ENCODE results near the gene IL1RN. TPM values are rescaled to one million over a fixed set of nuclear protein-coding genes. Genes with fewer than 3 reads are reported as not detected.

The IL1RN gene
- polyA plus RNA-seq, 1 of the 3 experiments (the other 2 are of a cell fraction) = not detected

- ChIA-PET POLR2A (no interaction called here), CTCF (interaction anchor here (2.1 kb wide), 1 partner anchor 21 kb away, joined by 8 read pairs; no protein-coding TSS in a partner anchor)
- no peak overlapping the region for H3K27ac ChIP-seq (ENCODE audit: low read depth in 2 of 2, low read length in 1 of 2)
- H3K9ac ChIP-seq = no peak overlapping the region
- no peak for TF ChIP-seq ELF1 (IDR thresholded peaks at IDR 0.05)
- no peak for TF ChIP-seq PBX3 (IDR thresholded peaks at IDR 0.05)
- TF ChIP-seq MXI1 (IDR thresholded peaks at IDR 0.05; ENCODE audit: low read depth, low read length) = no peak
- no peak for TF ChIP-seq YY1 (IDR thresholded peaks at IDR 0.05; ENCODE audit: low read depth)
- TF ChIP-seq NRF1 (IDR thresholded peaks at IDR 0.05; ENCODE audit: low read depth, low read length) = no peak
- H3K79me2 ChIP-seq (ENCODE audit: insufficient read depth) = no peaks in the 10 kb centered on the region
- no peak overlapping the region for H3K4me3 ChIP-seq (ENCODE audit: low read depth in 2 of 2, low read length in 1 of 2)
- H3K9me2 ChIP-seq = no peaks in the 10 kb centered on the region
- no peaks in the 10 kb centered on the region for H3F3A ChIP-seq (replicated peaks; ENCODE audit: insufficient read depth)
- no peaks in the 10 kb centered on the region for H3K9me3 ChIP-seq
- H4K20me1 ChIP-seq (ENCODE audit: insufficient read depth) = no peaks in the 10 kb centered on the region
- no peak for DNase-seq
- H2AFZ ChIP-seq (ENCODE audit: low read depth) = no peak overlapping the region
- no peaks in the 10 kb centered on the region; a peak in 1 of 4 replicates for H3K4me1 ChIP-seq (ENCODE audit: control insufficient read depth in 1 of 2, insufficient read depth in 2 of 2, low read depth in 1 of 2, low read length in 1 of 2)
- no peaks in the 10 kb centered on the region; the same call in 1 of the 2 replicates for H3K27me3 ChIP-seq (ENCODE audit: insufficient read depth)
- H3K4me2 ChIP-seq = no peak overlapping the region
- no peaks in the 10 kb centered on the region for H3K36me3 ChIP-seq (replicated peaks in 1 of 2; ENCODE audit: control insufficient read depth in 1 of 2, insufficient read depth in 2 of 2, low read length in 1 of 2)
- 26% methylated on average over 7 of the region's 10 CpGs for WGBS (ENCODE audit: low lambda C conversion rate)
Measured at GRCh38 chr2:113116100-113116958, 11.1 kb upstream of the IL1RN start.

- Histone ChIP-seq H4K20me1 (ENCODE audit: insufficient read depth) (no peaks in the 10 kb centered on the region), H3K9ac (no peak overlapping the region), H3K27ac (ENCODE audit: low read depth in 2 of 2, low read length in 1 of 2) (no peak overlapping the region), H2AFZ (ENCODE audit: low read depth) (no peak overlapping the region), H3K79me2 (ENCODE audit: insufficient read depth) (no peaks in the 10 kb centered on the region), H3K4me3 (ENCODE audit: low read depth in 2 of 2, low read length in 1 of 2) (no peak overlapping the region), H3K4me2 (no peak overlapping the region), H3K36me3 (replicated peaks in 1 of 2; ENCODE audit: control insufficient read depth in 1 of 2, insufficient read depth in 2 of 2, low read length in 1 of 2) (no peaks in the 10 kb centered on the region), H3K9me2 (no peaks in the 10 kb centered on the region), H3F3A (replicated peaks; ENCODE audit: insufficient read depth) (no peaks in the 10 kb centered on the region), H3K27me3 (ENCODE audit: insufficient read depth) (no peaks in the 10 kb centered on the region; the same call in 1 of the 2 replicates), H3K4me1 (ENCODE audit: control insufficient read depth in 1 of 2, insufficient read depth in 2 of 2, low read depth in 1 of 2, low read length in 1 of 2) (no peaks in the 10 kb centered on the region; a peak in 1 of 4 replicates), H3K9me3 (no peaks in the 10 kb centered on the region)
- ChIA-PET CTCF (interaction anchor here (2.8 kb wide), 1 partner anchor 20 kb away, joined by 12 read pairs; no protein-coding TSS in a partner anchor), POLR2A (no interaction called here)
- DNase-seq = no peak
- 26% methylated on average over 8 of the region's 9 CpGs for WGBS (ENCODE audit: low lambda C conversion rate)
- no peak for TF ChIP-seq NFIC (IDR thresholded peaks at IDR 0.05; ENCODE audit: borderline replicate concordance)
- no peak for TF ChIP-seq TAF1 (IDR thresholded peaks at IDR 0.05; ENCODE audit: borderline replicate concordance, low read depth, low read length)
- no peak for TF ChIP-seq CTCF (IDR thresholded peaks at IDR 0.05)
- no peak for TF ChIP-seq FOXJ3 (CRISPR knock-in tag; IDR thresholded peaks at IDR 0.05)
- no peak for TF ChIP-seq JUND (IDR thresholded peaks at IDR 0.05)
- TF ChIP-seq SIN3A (IDR thresholded peaks at IDR 0.05; ENCODE audit: borderline replicate concordance, low read depth, low read length) = no peak
- no peak for TF ChIP-seq RCOR1 (IDR thresholded peaks at IDR 0.05; ENCODE audit: low read length)
- no peak for TF ChIP-seq USF2 (IDR thresholded peaks at IDR 0.05; ENCODE audit: borderline replicate concordance, low read depth, low read length)
- no peak for TF ChIP-seq CHD2 (IDR thresholded peaks at IDR 0.05; ENCODE audit: low read length, partially characterized antibody)
- no peak for TF ChIP-seq TCF12 (IDR thresholded peaks at IDR 0.05)
- no peak for TF ChIP-seq TEAD4 (IDR thresholded peaks at IDR 0.05; ENCODE audit: borderline replicate concordance, insufficient read depth)
- TF ChIP-seq RXRA (IDR thresholded peaks at IDR 0.05; ENCODE audit: borderline replicate concordance, low read depth) = no peak
- TF ChIP-seq IRF3 (IDR thresholded peaks at IDR 0.05; ENCODE audit: low read depth, low read length) = no peak
- no peak for TF ChIP-seq SMC3 (IDR thresholded peaks at IDR 0.05; ENCODE audit: low read depth, low read length)
- no peak for TF ChIP-seq FOXM1 (IDR thresholded peaks at IDR 0.05; ENCODE audit: low read depth)
- no peak for TF ChIP-seq PBX3 (IDR thresholded peaks at IDR 0.05)
Measured at GRCh38 chr2:113117541-113118262, 9.7 kb upstream of the IL1RN start.

All from SK-N-SH (cell line).